Measurements from ENCODE around the gene PHLDB1. TPM values are rescaled to one million over a fixed set of nuclear protein-coding genes. Genes with fewer than 3 reads are reported as not detected.

Gene PHLDB1
- total RNA-seq, 1 experiment from 2014 or later = 36.2 TPM

DNA sequence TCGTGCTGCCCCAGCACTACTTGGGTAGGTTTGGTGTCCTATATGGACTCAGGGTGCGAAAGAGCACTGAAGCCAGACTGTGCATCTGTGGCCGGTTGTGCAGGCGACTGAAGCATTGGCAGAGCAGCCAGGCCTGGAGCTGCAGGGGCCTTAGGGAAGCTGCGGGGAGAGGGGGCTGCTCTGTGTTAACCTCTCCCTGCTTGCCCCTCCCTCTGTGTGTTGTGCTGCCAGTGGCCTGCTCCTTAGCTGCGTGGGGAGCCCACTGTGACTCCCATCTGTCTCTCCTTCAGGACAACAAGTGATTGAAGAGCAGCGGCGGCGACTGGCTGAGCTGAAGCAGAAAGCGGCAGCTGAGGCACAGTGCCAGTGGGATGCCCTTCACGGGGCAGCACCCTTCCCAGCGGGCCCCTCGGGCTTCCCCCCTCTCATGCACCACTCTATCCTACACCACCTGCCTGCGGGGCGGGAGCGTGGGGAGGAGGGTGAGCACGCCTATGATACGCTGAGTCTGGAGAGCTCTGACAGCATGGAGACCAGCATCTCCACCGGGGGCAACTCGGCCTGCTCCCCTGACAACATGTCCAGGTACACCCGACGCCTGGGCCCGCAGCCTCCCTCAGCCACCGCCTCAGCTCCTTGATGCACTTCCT lies 37.8 kb downstream of the PHLDB1 start:
- Histone ChIP-seq H3K27ac (ENCODE audit: low read depth, low read length) (no peak overlapping the region), H4K20me1 (ENCODE audit: insufficient read depth) (no peaks in the 10 kb centered on the region), H3K4me3 (replicated peaks in 1 of 2; ENCODE audit: low read depth in 1 of 2, low read length in 2 of 2) (no peak overlapping the region), H3K36me3 (ENCODE audit: control insufficient read depth in 1 of 2, insufficient read depth in 2 of 2, low read length in 2 of 2) (peaks cover 8 to 11% of the 10 kb centered on the region in 2 experiments; a peak in 3 of 4 replicates), H3K4me2 (ENCODE audit: low read length) (no peak overlapping the region), H3K9ac (ENCODE audit: low read length) (no peak overlapping the region), H3K79me2 (ENCODE audit: insufficient read depth, low read length) (no peaks in the 10 kb centered on the region), H3K4me1 (ENCODE audit: control insufficient read depth in 1 of 2, insufficient read depth in 2 of 2, low read length in 2 of 2) (peaks cover 0 to 8% of the 10 kb centered on the region in 2 experiments; a peak in 1 of 4 replicates), H3K9me2 (ENCODE audit: insufficient read depth) (no peaks in the 10 kb centered on the region), H3K9me3 (ENCODE audit: control insufficient read depth in 1 of 2, insufficient read depth in 1 of 2, low read depth in 1 of 2, low read length in 2 of 2) (no peaks in the 10 kb centered on the region), H3K27me3 (ENCODE audit: insufficient read depth, low read length) (no peaks in the 10 kb centered on the region), H2AFZ (ENCODE audit: low read depth, low read length, poor library complexity, severe bottlenecking) (no peak overlapping the region)
- ChIA-PET RAD21 (ENCODE audit: low non-redundant PET in 1 of 2, low total read pairs in 2 of 2, uncharacterized antibody in 2 of 2, unreplicated experiment in 2 of 2) (no interaction called here), POLR2A (no interaction called here), CTCF (no interaction called here)
- no peak for DNase-seq (ENCODE audit: low read depth, low spot score)
- TF ChIP-seq CBX3 (IDR thresholded peaks at IDR 0.05; ENCODE audit: low read depth) = no peak
- TF ChIP-seq POLR2A (IDR thresholded peaks at IDR 0.05; ENCODE audit: borderline replicate concordance, extremely low read depth, insufficient read depth, insufficient read length) = no peak
- TF ChIP-seq, protein P1, sequence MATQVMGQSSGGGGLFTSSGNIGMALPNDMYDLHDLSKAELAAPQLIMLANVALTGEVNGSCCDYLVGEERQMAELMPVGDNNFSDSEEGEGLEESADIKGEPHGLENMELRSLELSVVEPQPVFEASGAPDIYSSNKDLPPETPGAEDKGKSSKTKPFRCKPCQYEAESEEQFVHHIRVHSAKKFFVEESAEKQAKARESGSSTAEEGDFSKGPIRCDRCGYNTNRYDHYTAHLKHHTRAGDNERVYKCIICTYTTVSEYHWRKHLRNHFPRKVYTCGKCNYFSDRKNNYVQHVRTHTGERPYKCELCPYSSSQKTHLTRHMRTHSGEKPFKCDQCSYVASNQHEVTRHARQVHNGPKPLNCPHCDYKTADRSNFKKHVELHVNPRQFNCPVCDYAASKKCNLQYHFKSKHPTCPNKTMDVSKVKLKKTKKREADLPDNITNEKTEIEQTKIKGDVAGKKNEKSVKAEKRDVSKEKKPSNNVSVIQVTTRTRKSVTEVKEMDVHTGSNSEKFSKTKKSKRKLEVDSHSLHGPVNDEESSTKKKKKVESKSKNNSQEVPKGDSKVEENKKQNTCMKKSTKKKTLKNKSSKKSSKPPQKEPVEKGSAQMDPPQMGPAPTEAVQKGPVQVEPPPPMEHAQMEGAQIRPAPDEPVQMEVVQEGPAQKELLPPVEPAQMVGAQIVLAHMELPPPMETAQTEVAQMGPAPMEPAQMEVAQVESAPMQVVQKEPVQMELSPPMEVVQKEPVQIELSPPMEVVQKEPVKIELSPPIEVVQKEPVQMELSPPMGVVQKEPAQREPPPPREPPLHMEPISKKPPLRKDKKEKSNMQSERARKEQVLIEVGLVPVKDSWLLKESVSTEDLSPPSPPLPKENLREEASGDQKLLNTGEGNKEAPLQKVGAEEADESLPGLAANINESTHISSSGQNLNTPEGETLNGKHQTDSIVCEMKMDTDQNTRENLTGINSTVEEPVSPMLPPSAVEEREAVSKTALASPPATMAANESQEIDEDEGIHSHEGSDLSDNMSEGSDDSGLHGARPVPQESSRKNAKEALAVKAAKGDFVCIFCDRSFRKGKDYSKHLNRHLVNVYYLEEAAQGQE (IDR thresholded peaks at IDR 0.05; ENCODE audit: low read depth) = no peak
- no peak for TF ChIP-seq SRF (IDR thresholded peaks at IDR 0.05; ENCODE audit: low read depth)
- TF ChIP-seq EZH2phosphoT487 (IDR thresholded peaks at IDR 0.05; ENCODE audit: borderline replicate concordance) = no peak
- no peak for TF ChIP-seq CTCF (IDR thresholded peaks at IDR 0.05 in 2 of 3, conservative IDR thresholded peaks at IDR 0.05 in 1 of 3; ENCODE audit: borderline replicate concordance in 1 of 3, insufficient read depth in 1 of 3, low read depth in 2 of 3, low read length in 2 of 3)
- TF ChIP-seq YY1 (IDR thresholded peaks at IDR 0.05; ENCODE audit: extremely low read depth, insufficient replicate concordance, low read depth, low read length) = no peak
- TF ChIP-seq EGR1 (IDR thresholded peaks at IDR 0.05; ENCODE audit: low read depth) = no peak
- TF ChIP-seq ELF1 (IDR thresholded peaks at IDR 0.05; ENCODE audit: borderline replicate concordance, low read depth) = no peak
- TF ChIP-seq JUND (IDR thresholded peaks at IDR 0.05) = no peak
- no peak for TF ChIP-seq ZFX (IDR thresholded peaks at IDR 0.05)
- no peak for TF ChIP-seq RAD21 (IDR thresholded peaks at IDR 0.05; ENCODE audit: low read depth)
- TF ChIP-seq SP1 (IDR thresholded peaks at IDR 0.05; ENCODE audit: low read depth) = no peak
- no peak for TF ChIP-seq CEBPB (IDR thresholded peaks at IDR 0.05; ENCODE audit: low read depth)
- no peak for TF ChIP-seq ZNF274 (IDR thresholded peaks at IDR 0.05; ENCODE audit: low read depth, low read length)
- no peak for TF ChIP-seq TCF7L2 (IDR thresholded peaks at IDR 0.05; ENCODE audit: borderline replicate concordance, extremely low read depth, insufficient read depth, insufficient read length)
- TF ChIP-seq, protein P2, sequence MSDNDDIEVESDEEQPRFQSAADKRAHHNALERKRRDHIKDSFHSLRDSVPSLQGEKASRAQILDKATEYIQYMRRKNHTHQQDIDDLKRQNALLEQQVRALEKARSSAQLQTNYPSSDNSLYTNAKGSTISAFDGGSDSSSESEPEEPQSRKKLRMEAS (IDR thresholded peaks at IDR 0.05) = no peak
- no peak for TF ChIP-seq POLR2AphosphoS5 (IDR thresholded peaks at IDR 0.05; ENCODE audit: low read depth, low read length)
- TF ChIP-seq, protein P3, sequence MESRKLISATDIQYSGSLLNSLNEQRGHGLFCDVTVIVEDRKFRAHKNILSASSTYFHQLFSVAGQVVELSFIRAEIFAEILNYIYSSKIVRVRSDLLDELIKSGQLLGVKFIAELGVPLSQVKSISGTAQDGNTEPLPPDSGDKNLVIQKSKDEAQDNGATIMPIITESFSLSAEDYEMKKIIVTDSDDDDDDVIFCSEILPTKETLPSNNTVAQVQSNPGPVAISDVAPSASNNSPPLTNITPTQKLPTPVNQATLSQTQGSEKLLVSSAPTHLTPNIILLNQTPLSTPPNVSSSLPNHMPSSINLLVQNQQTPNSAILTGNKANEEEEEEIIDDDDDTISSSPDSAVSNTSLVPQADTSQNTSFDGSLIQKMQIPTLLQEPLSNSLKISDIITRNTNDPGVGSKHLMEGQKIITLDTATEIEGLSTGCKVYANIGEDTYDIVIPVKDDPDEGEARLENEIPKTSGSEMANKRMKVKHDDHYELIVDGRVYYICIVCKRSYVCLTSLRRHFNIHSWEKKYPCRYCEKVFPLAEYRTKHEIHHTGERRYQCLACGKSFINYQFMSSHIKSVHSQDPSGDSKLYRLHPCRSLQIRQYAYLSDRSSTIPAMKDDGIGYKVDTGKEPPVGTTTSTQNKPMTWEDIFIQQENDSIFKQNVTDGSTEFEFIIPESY (IDR thresholded peaks at IDR 0.05; ENCODE audit: extremely low read depth, insufficient replicate concordance, low read length) = no peak
- no peak for TF ChIP-seq EZH2 (IDR thresholded peaks at IDR 0.05)
- no TSS peak for BruUV-seq (replicated peaks)
- no peak for ATAC-seq
- intact Hi-C loops (cut with micrococcal nuclease) = no loop called here

Measured in HCT116 (cell line).